GM23338 (cell line): ENCODE data around the gene EGLN2. TPM values are rescaled to one million over a fixed set of nuclear protein-coding genes. Genes with fewer than 3 reads are reported as not detected.

Experiments
- ATAC-seq: fragments of 200-7000 bp; cut with Tn5 transposase; 3 replicates; pipeline ENCODE4 v1.9.1; 2020
- DNase-seq: peaks from one replicate; pipeline ENCODE4 v3.0.0-alpha.2; 2015; ENCODE audit warnings: low spot score
- H2AFZ ChIP-seq: fragments of 200-600 bp; sonication (generic); 2 replicates; pipeline ENCODE4 v1.8.0; 2016; ENCODE audit warnings: antibody characterized with exemption, mild to moderate bottlenecking, moderate library complexity
- H3F3A ChIP-seq: fragments of 200-600 bp; sonication (generic); replicated peaks from 2 replicates; pipeline ENCODE4 v1.8.0; 2017; ENCODE audit warnings: antibody characterized with exemption, mixed run types, low read depth
- H3K27ac ChIP-seq: fragments of 200-600 bp; sonication (generic); 2 replicates; pipeline ENCODE4 v1.6.1; 2016; ENCODE audit warnings: low read depth
- H3K27me3 ChIP-seq: fragments of 200-600 bp; sonication (generic); 2 replicates; pipeline ENCODE4 v1.8.0; 2016; ENCODE audit warnings: mild to moderate bottlenecking, mixed run types, moderate library complexity; ENCODE audit not compliant: insufficient read depth
- H3K36me3 ChIP-seq: fragments of 200-600 bp; sonication (generic); 2 replicates; pipeline ENCODE4 v1.8.0; 2016; ENCODE audit warnings: mild to moderate bottlenecking; ENCODE audit not compliant: insufficient read depth
- H3K4me1 ChIP-seq: fragments of 200-600 bp; sonication (generic); 2 replicates; pipeline ENCODE4 v1.8.0; 2016; ENCODE audit warnings: mild to moderate bottlenecking, moderate library complexity; ENCODE audit not compliant: insufficient read depth
- H3K4me2 ChIP-seq: fragments of 200-600 bp; sonication (generic); 2 replicates; pipeline ENCODE4 v1.7.1; 2017; ENCODE audit warnings: mixed run types
- H3K4me3 ChIP-seq: fragments of 200-600 bp; sonication (generic); 2 replicates; pipeline ENCODE4 v1.6.1; 2016; ENCODE audit warnings: mixed run types
- H3K79me2 ChIP-seq: fragments of 200-600 bp; sonication (generic); replicated peaks from 2 replicates; pipeline ENCODE4 v1.8.0; 2017; ENCODE audit warnings: mild to moderate bottlenecking; ENCODE audit not compliant: insufficient read depth
- H3K9me2 ChIP-seq: fragments of 200-600 bp; sonication (generic); 2 replicates; pipeline ENCODE4 v1.8.0; 2017; ENCODE audit not compliant: insufficient read depth
- H4K20me1 ChIP-seq: fragments of 200-600 bp; sonication (generic); replicated peaks from 2 replicates; pipeline ENCODE4 v1.8.0; 2017; ENCODE audit warnings: mild to moderate bottlenecking; ENCODE audit not compliant: insufficient read depth
- H3K27ac Mint-ChIP-seq: 2 replicates; pipeline ENCODE4 v1.8.0; 2020; ENCODE audit warnings: inconsistent platforms, mild to moderate bottlenecking, moderate library complexity, mixed read lengths
- H3K27me3 Mint-ChIP-seq: 3 replicates; pipeline ENCODE4 v1.8.0; 2022; ENCODE audit warnings: low read depth, mild to moderate bottlenecking, moderate library complexity, mixed read lengths, inconsistent platforms; ENCODE audit not compliant: insufficient read depth, poor library complexity
- H3K36me3 Mint-ChIP-seq: 3 replicates; pipeline ENCODE4 v1.8.0; 2021; ENCODE audit warnings: low read depth, mild to moderate bottlenecking, inconsistent platforms, moderate library complexity, mixed read lengths
- H3K4me1 Mint-ChIP-seq: 3 replicates; pipeline ENCODE4 v1.8.0; 2020; ENCODE audit warnings: mild to moderate bottlenecking, inconsistent platforms, mixed read lengths
- H3K4me3 Mint-ChIP-seq: 3 replicates; pipeline ENCODE4 v1.8.0; 2021; ENCODE audit warnings: moderate library complexity, mild to moderate bottlenecking, inconsistent platforms, mixed read lengths
- H3K9me3 Mint-ChIP-seq: 3 replicates; pipeline ENCODE4 v1.8.0; 2020; ENCODE audit warnings: moderate library complexity, mild to moderate bottlenecking, inconsistent platforms, mixed read lengths
- CREB1 ChIP-seq: fragments of 250-450 bp; sonication (Bioruptor Pico); IDR thresholded peaks from 2 replicates; pipeline ENCODE4 v1.5.0; 2020; ENCODE audit warnings: low read depth, mild to moderate bottlenecking, moderate library complexity
- CTCF ChIP-seq, 2 experiments: fragments of 200-600 bp in 1 of 2; sonication (generic) in 1 of 2; conservative IDR thresholded peaks; 2 replicates each; pipeline versions ENCODE4 v1.5.1 to v1.6.1; 2016 to 2017; ENCODE audit warnings: antibody characterized with exemption in 2 of 2, low read depth in 2 of 2, mild to moderate bottlenecking in 2 of 2, moderate library complexity in 1 of 2
- EZH2phosphoT487 ChIP-seq: fragments of 200-600 bp; sonication (generic); IDR thresholded peaks from one replicate; pipeline ENCODE4 v1.8.1; 2018; ENCODE audit warnings: antibody characterized with exemption; ENCODE audit not compliant: unreplicated experiment
- JUNB ChIP-seq: IDR thresholded peaks from one replicate; pipeline ENCODE4 v1.6.1; 2016; ENCODE audit warnings: antibody characterized with exemption; ENCODE audit not compliant: unreplicated experiment
- NANOG ChIP-seq: IDR thresholded peaks from 2 replicates; pipeline ENCODE4 v1.6.1; 2016; ENCODE audit warnings: antibody characterized with exemption, borderline replicate concordance
- POLR2AphosphoS5 ChIP-seq: IDR thresholded peaks from 2 replicates; pipeline ENCODE4 v1.6.1; 2016; ENCODE audit warnings: antibody characterized with exemption, low read depth
- REST ChIP-seq: IDR thresholded peaks from one replicate; pipeline ENCODE4 v1.6.1; 2018; ENCODE audit warnings: antibody characterized with exemption; ENCODE audit not compliant: unreplicated experiment
- STAT1 ChIP-seq: IDR thresholded peaks from one replicate; pipeline ENCODE4 v1.6.1; 2016; ENCODE audit warnings: antibody characterized with exemption; ENCODE audit not compliant: unreplicated experiment
- ZNF114 ChIP-seq: fragments of 250-450 bp; sonication (Bioruptor Pico); IDR thresholded peaks from 2 replicates; pipeline ENCODE4 v1.5.0; 2020; ENCODE audit warnings: mild to moderate bottlenecking, moderate library complexity
- ZNF331 ChIP-seq: fragments of 250-450 bp; sonication (Bioruptor Pico); IDR thresholded peaks from 2 replicates; pipeline ENCODE4 v1.5.0; 2020; ENCODE audit warnings: low read depth, mild to moderate bottlenecking, moderate library complexity
- ZNF462 ChIP-seq: fragments of 250-450 bp; sonication (Bioruptor Pico); IDR thresholded peaks from 2 replicates; pipeline ENCODE4 v1.5.0; 2020; ENCODE audit warnings: mild to moderate bottlenecking, moderate library complexity
- long read RNA-seq: library from polyadenylated mRNA; unstranded; transcript quantifications from one replicate; pipeline ENCODE4 v2.0.0, GENCODE V29; 2020; ENCODE audit not compliant: unreplicated experiment
- polyA plus RNA-seq: library from polyadenylated mRNA; unstranded; fragments of >200 nt; fragmentation: Nextera tagmentation; extraction: Ambion mirVana; gene quantifications from 2 replicates; pipeline ENCODE4 v1.2.1, GENCODE V29; 2016
- total RNA-seq: library from RNA; depleted of rRNA; stranded (reverse); fragments of >200 nt; shearing (Covaris generic); gene quantifications from 2 replicates; pipeline ENCODE4 v1.2.3, GENCODE V29; 2014; rRNA removed
- TF ChIP-seq, protein P1 (sequence below): IDR thresholded peaks from 2 replicates; pipeline ENCODE4 v1.6.1; 2016; ENCODE audit warnings: antibody characterized with exemption

The EGLN2 gene
- 98.3 and 118 TPM in 2 replicates for total RNA-seq
- polyA plus RNA-seq = 55.8 and 59.9 TPM in 2 replicates
- long read RNA-seq, transcript EGLN2-201 (6 exons, 2,102 nt) = major isoform, 82 of 95 reads
- long read RNA-seq, partial matches to known transcripts = 0 of 95 reads
- long read RNA-seq, other reads (novel, unspliced or antisense) = 5 of 95 reads

DNA sequence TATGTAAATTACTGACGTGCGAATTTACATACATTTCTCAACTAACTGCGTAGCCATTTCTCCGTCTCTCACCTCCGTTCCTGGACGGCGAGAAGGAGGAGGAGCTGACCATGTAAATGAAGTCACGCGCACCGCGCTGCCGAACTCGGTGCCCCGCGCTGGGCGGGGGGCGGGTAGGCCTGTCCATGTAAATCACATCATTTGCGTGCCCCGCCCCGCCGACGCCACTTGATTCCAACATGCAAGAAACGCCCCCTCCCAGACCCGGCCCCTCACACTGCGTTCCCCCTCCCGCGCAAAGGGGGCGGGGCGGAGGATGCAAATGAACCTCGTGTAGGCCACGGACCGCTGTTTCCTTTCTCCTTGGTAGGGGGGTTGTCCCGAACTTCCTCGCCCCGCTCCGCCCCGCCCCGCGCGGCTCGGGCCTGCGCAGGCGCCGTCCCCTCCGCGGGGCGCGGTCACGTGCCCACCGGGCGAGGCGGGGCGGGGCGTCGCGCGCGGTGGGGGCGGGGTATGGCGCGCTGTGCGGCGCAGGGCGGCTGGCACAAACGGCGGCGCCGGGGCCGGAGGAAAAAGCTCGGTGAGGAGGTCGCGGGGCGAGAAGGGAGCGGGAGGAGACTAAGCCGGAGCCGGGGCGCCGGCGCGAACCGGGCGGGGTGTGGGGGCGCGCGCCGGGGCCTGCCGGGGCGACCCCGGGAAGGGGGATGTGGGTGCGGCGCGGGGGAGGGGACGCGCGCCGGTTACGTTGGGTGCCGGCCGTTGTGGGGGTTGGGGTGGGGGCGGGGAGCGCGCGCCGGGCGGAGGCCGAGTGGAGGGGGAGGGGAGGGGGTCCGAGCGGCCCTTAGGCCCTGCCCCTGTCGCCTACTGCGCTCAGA is at the start of gene EGLN2:
TSS of gene EGLN2 (plus strand) at position 509 of the 875 bp plus-strand sequence. CDS start 1,382 bp downstream, outside the sequence.
- Histone ChIP-seq H3K79me2 (peaks cover 45% of the 10 kb centered on the region), H3K27ac (peak within 1 kb of the TSS; percentile 94), H3K27me3 (no peaks in the 10 kb centered on the region), H3K9me2 (no peaks in the 10 kb centered on the region), H3F3A (peaks cover 19% of the 10 kb centered on the region), H3K4me1 (peaks cover 36% of the 10 kb centered on the region), H4K20me1 (peaks cover 33% of the 10 kb centered on the region), H2AFZ (0 out of 2 replicates have a peak within 1 kb of the TSS, but pooled peaks have one; percentile 2), H3K36me3 (peaks cover 4% of the 10 kb centered on the region; the same call in 1 of the 2 replicates), H3K4me2 (peak within 1 kb of the TSS; percentile 95), H3K4me3 (peak within 1 kb of the TSS; percentile 89)
- H3K4me3 Mint-ChIP-seq = peak within 1 kb of the TSS; percentile 95
- H3K9me3 Mint-ChIP-seq = no peaks in the 10 kb centered on the region
- DNase-seq = peak; percentile 100
- H3K36me3 Mint-ChIP-seq = peaks cover 38% of the 10 kb centered on the region
- peaks cover 34% of the 10 kb centered on the region for H3K27me3 Mint-ChIP-seq
- peaks cover 39% of the 10 kb centered on the region for H3K4me1 Mint-ChIP-seq
- H3K27ac Mint-ChIP-seq = peak within 1 kb of the TSS; percentile 99
- ATAC-seq = peak; percentile 80
- TF ChIP-seq EZH2phosphoT487 (no peak), CTCF (conservative IDR thresholded peaks at IDR 0.05; ENCODE audit: low read depth in 2 of 2) (no peak), ZNF462 (CRISPR knock-in tag) (no peak), REST (no peak), NANOG (no peak), CREB1 (peak; percentile 52; the same call in 1 of the 2 replicates), POLR2AphosphoS5 (0 out of 2 replicates have a peak, but pooled peaks have one; percentile 25), JUNB (no peak), ZNF331 (CRISPR knock-in tag) (no peak), STAT1 (no peak), ZNF114 (CRISPR knock-in tag) (no peak)
- TF ChIP-seq, protein P1, sequence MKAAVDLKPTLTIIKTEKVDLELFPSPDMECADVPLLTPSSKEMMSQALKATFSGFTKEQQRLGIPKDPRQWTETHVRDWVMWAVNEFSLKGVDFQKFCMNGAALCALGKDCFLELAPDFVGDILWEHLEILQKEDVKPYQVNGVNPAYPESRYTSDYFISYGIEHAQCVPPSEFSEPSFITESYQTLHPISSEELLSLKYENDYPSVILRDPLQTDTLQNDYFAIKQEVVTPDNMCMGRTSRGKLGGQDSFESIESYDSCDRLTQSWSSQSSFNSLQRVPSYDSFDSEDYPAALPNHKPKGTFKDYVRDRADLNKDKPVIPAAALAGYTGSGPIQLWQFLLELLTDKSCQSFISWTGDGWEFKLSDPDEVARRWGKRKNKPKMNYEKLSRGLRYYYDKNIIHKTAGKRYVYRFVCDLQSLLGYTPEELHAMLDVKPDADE = no peak
